ENCODE results near the gene SYNJ2. TPM values are rescaled to one million over a fixed set of nuclear protein-coding genes. Genes with fewer than 3 reads are reported as not detected.

SYNJ2 gene
- total RNA-seq, 1 experiment from 2014 or later = 45.0 TPM

DNA sequence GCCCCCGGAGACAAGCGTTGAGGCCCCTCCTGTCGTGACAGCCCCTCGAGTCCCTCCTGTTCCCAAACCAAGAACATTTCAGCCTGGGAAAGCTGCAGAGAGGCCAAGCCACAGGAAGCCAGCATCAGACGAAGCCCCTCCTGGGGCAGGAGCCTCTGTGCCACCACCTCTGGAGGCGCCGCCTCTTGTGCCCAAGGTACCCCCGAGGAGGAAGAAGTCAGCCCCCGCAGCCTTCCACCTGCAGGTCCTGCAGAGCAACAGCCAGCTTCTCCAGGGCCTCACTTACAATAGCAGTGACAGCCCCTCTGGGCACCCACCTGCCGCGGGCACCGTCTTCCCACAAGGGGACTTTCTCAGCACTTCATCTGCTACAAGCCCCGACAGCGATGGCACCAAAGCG is 114.0 kb downstream of the SYNJ2 start:
- no peak overlapping the region for H3K4me3 ChIP-seq (ENCODE audit: low read depth, low read length)
- no peak overlapping the region for H3K4me3 Mint-ChIP-seq (ENCODE audit: unreplicated experiment)
- CTCF ChIA-PET = no interaction called here
- BruUV-seq (replicated peaks) = no TSS peak
- no peaks in the 10 kb centered on the region for H3K9me3 Mint-ChIP-seq (ENCODE audit: unreplicated experiment)
- TF ChIP-seq, protein P1, sequence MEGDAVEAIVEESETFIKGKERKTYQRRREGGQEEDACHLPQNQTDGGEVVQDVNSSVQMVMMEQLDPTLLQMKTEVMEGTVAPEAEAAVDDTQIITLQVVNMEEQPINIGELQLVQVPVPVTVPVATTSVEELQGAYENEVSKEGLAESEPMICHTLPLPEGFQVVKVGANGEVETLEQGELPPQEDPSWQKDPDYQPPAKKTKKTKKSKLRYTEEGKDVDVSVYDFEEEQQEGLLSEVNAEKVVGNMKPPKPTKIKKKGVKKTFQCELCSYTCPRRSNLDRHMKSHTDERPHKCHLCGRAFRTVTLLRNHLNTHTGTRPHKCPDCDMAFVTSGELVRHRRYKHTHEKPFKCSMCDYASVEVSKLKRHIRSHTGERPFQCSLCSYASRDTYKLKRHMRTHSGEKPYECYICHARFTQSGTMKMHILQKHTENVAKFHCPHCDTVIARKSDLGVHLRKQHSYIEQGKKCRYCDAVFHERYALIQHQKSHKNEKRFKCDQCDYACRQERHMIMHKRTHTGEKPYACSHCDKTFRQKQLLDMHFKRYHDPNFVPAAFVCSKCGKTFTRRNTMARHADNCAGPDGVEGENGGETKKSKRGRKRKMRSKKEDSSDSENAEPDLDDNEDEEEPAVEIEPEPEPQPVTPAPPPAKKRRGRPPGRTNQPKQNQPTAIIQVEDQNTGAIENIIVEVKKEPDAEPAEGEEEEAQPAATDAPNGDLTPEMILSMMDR (IDR thresholded peaks at IDR 0.05; ENCODE audit: insufficient read depth in 1 of 2, low read depth in 1 of 2, low read length in 1 of 2, severe bottlenecking in 1 of 2, unreplicated experiment in 1 of 2) = no peak
- intact Hi-C loops (cut with micrococcal nuclease; ENCODE audit: unreplicated experiment) = no loop called here
- no peaks in the 10 kb centered on the region for H3K27me3 Mint-ChIP-seq (ENCODE audit: insufficient read depth, unreplicated experiment)
- peaks cover 2% of the 10 kb centered on the region; the same call in 1 of the 2 replicates for H3K36me3 ChIP-seq (ENCODE audit: control insufficient read depth, insufficient read depth, low read length)
- H3K4me1 ChIP-seq = no peaks in the 10 kb centered on the region
- H3K4me1 Mint-ChIP-seq (ENCODE audit: low read depth, unreplicated experiment) = no peaks in the 10 kb centered on the region
- no peak for DNase-seq
- H3K36me3 Mint-ChIP-seq (ENCODE audit: insufficient read depth, unreplicated experiment) = peaks cover 56% of the 10 kb centered on the region
- H3K27me3 ChIP-seq (replicated peaks; ENCODE audit: control insufficient read depth, insufficient read depth, low read length) = no peaks in the 10 kb centered on the region
- no peaks in the 10 kb centered on the region for H3K9me3 ChIP-seq
- POLR2A ChIA-PET = no interaction called here
- H3K27ac Mint-ChIP-seq (ENCODE audit: unreplicated experiment) = no peak overlapping the region

GRCh38 chr6:158103228-158103627 is 121.6 kb downstream of the SYNJ2 start:
- H3K4me3 ChIP-seq (ENCODE audit: low read depth, low read length) = no peak overlapping the region
- Mint-ChIP-seq H3K27ac (ENCODE audit: unreplicated experiment) (no peak overlapping the region), H3K36me3 (ENCODE audit: insufficient read depth, unreplicated experiment) (no peaks in the 10 kb centered on the region), H3K9me3 (ENCODE audit: unreplicated experiment) (no peaks in the 10 kb centered on the region), H3K4me3 (ENCODE audit: unreplicated experiment) (no peak overlapping the region), H3K27me3 (ENCODE audit: insufficient read depth, unreplicated experiment) (no peaks in the 10 kb centered on the region), H3K4me1 (ENCODE audit: low read depth, unreplicated experiment) (no peaks in the 10 kb centered on the region)
- no peaks in the 10 kb centered on the region for H3K27me3 ChIP-seq (replicated peaks; ENCODE audit: control insufficient read depth, insufficient read depth, low read length)
- DNase-seq = no peak
- intact Hi-C loops (cut with micrococcal nuclease; ENCODE audit: unreplicated experiment) = no loop called here
- ChIA-PET POLR2A (no interaction called here), CTCF (no interaction called here)
- H3K4me1 ChIP-seq = no peaks in the 10 kb centered on the region
- H3K36me3 ChIP-seq (ENCODE audit: control insufficient read depth, insufficient read depth, low read length) = no peaks in the 10 kb centered on the region; the same call in 1 of the 2 replicates
- TF ChIP-seq, protein P1 (IDR thresholded peaks at IDR 0.05; ENCODE audit: insufficient read depth in 1 of 2, low read depth in 1 of 2, low read length in 1 of 2, severe bottlenecking in 1 of 2, unreplicated experiment in 1 of 2) = no peak
- no TSS peak for BruUV-seq (replicated peaks)
- H3K9me3 ChIP-seq = no peaks in the 10 kb centered on the region

- POLR2A ChIA-PET = no interaction called here
- CTCF ChIA-PET = no interaction called here
- H3K4me3 Mint-ChIP-seq (ENCODE audit: unreplicated experiment) = no peak overlapping the region
- H3K27me3 Mint-ChIP-seq (ENCODE audit: insufficient read depth, unreplicated experiment) = no peaks in the 10 kb centered on the region
- H3K9me3 ChIP-seq = no peaks in the 10 kb centered on the region
- H3K4me3 ChIP-seq (ENCODE audit: low read depth, low read length) = no peak overlapping the region
- no peaks in the 10 kb centered on the region; the same call in 1 of the 2 replicates for H3K36me3 ChIP-seq (ENCODE audit: control insufficient read depth, insufficient read depth, low read length)
- TF ChIP-seq, protein P1 (IDR thresholded peaks at IDR 0.05; ENCODE audit: insufficient read depth in 1 of 2, low read depth in 1 of 2, low read length in 1 of 2, severe bottlenecking in 1 of 2, unreplicated experiment in 1 of 2) = no peak
- DNase-seq = no peak
- no peaks in the 10 kb centered on the region for H3K9me3 Mint-ChIP-seq (ENCODE audit: unreplicated experiment)
- no peak overlapping the region for H3K27ac Mint-ChIP-seq (ENCODE audit: unreplicated experiment)
- no TSS peak for BruUV-seq (replicated peaks)
- H3K36me3 Mint-ChIP-seq (ENCODE audit: insufficient read depth, unreplicated experiment) = peaks cover 5% of the 10 kb centered on the region
- no peaks in the 10 kb centered on the region for H3K27me3 ChIP-seq (replicated peaks; ENCODE audit: control insufficient read depth, insufficient read depth, low read length)
- no peaks in the 10 kb centered on the region for H3K4me1 ChIP-seq
- intact Hi-C loops (cut with micrococcal nuclease; ENCODE audit: unreplicated experiment) = no loop called here
- H3K4me1 Mint-ChIP-seq (ENCODE audit: low read depth, unreplicated experiment) = no peaks in the 10 kb centered on the region
Observed at GRCh38 chr6:158104696-158105095, 123.0 kb downstream of the SYNJ2 start.
